GM12873 (cell line): Measurements from ENCODE around the gene APOM.

Source experiments
- TF ChIP-seq, protein P1 (sequence below): IDR thresholded peaks from 2 replicates; pipeline ENCODE4 v1.5.1; 2012; ENCODE audit warnings: low read depth, mild to moderate bottlenecking, moderate library complexity, low read length, control low read depth; ENCODE audit not compliant: insufficient read depth; ENCODE audit errors: missing control alignments

The APOM gene

DNA sequence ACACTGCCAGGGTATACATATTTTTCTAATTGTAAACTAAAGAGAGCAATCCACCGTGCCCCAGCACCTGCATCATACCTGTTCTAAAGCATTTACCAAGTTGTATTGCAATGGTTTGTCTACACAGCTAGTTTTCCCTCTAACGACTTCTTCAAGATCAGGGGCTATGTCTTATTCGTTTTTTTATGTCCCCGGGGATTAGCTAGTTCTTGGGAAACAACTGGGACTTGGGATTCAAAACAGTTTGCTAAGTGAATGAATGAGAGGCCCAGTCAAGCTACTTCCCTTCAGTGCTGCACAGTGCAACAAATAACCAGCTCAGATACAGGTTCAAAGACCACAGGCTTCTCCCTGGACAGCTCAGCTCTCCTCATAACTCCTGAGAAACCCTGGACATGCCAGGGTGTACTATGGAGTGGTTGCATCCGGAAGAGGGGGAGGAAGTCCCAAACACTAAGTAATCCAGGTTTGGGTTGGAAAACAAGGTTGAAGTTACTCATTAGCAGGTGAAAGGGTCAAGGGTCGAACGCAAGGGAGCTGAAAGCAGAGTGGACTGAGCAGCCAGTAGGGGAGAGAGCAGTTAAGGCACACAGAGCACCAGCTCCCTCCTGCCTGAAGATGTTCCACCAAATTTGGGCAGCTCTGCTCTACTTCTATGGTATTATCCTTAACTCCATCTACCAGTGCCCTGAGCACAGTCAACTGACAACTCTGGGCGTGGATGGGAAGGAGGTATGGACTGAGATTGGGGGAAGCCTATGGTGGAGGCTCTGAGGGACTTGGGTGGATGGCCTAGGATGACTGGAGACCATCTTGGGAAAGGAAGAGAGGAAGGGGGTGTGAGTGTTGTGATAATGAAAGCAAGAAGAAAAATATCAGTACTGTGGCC is at the start of gene APOM:
Gene APOM (plus strand): TSS at position 546 of the 889 bp plus-strand sequence. CDS start 73 bp downstream, at position 619.
- TF ChIP-seq, protein P1, sequence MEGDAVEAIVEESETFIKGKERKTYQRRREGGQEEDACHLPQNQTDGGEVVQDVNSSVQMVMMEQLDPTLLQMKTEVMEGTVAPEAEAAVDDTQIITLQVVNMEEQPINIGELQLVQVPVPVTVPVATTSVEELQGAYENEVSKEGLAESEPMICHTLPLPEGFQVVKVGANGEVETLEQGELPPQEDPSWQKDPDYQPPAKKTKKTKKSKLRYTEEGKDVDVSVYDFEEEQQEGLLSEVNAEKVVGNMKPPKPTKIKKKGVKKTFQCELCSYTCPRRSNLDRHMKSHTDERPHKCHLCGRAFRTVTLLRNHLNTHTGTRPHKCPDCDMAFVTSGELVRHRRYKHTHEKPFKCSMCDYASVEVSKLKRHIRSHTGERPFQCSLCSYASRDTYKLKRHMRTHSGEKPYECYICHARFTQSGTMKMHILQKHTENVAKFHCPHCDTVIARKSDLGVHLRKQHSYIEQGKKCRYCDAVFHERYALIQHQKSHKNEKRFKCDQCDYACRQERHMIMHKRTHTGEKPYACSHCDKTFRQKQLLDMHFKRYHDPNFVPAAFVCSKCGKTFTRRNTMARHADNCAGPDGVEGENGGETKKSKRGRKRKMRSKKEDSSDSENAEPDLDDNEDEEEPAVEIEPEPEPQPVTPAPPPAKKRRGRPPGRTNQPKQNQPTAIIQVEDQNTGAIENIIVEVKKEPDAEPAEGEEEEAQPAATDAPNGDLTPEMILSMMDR, result no peak

DNA sequence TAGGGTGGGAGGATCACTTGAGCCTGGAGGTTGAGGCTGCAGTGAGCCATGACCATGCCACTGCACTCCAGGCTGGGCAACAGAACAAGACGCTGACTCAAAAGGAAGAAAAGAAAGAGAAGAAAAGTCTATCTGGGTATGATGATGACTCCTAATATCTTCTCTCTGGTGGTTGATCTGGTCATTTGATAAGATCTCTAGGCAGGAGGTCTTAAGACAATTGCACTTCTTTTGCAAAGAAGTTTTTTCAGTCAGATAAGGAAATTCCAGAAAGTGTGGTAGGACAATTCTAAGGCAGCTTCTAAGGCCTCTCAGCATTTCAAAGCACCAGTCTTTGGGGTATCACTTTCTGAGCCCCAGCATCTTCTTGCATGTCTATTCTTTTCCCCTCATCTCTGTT is 48.4 kb upstream of the APOM start:
- TF ChIP-seq, protein P1, result no peak

DNA sequence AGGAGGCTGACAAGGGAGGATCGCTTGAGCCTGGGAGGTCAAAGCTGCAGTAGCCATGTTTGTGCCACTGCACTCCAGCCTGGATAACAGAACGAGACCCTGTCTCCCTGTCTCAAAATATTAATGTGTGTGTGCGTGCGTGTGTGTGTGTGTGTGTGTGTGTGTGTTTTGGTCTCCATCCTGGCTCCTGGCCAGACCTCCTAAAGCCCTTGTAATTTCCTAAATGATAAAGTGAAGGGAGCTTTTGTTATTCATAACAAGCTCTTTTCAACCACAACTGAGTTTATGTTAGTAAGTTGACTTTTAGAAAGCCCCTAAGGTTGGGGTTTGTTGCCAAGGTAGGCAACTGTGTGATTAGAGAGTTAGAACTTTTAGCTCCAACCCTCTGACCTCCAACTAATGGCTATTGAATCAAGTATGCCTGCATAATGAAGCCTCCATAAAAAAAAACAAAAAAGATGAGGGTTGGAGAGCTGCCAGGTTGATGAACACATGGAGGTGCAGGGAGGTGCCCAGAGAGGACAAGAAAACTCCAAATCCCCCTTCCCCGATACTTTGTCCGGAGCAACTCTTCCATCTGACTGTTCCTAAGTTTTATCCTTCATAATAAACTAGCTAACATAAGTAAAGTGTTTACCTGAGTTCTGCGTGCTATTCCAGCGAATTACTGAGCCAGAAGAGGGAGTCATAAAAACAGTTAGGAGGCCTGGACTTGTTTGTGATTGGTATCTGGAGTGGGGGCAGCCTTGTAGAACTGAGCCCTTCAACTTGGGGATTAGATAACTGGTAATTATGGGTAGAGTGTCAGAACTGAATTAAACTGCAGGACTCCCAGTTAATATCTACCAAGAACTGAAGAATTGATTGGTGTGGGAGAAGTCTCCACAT is 45.9 kb upstream of the APOM start:
- TF ChIP-seq, protein P1, result no peak

DNA sequence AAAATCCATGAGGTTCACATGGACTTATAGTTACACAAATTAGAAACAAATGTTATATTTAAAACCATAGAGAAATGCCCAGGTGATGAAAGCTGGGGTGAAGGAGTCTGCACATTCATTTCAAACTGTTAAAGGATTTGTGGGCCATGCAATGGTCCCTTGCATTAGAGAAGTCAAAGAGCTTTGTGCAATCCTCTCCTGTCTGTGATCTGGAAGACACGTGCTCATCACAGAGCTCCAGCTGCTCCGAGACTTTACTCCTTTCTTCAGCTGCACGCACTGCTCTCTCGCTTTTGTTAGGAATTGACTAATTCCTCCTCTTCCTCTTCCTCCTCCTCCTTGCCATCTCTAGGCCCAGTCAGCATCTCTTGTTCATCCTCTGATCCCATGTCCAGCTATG is 44.7 kb upstream of the APOM start:
- TF ChIP-seq, protein P1, result no peak

DNA sequence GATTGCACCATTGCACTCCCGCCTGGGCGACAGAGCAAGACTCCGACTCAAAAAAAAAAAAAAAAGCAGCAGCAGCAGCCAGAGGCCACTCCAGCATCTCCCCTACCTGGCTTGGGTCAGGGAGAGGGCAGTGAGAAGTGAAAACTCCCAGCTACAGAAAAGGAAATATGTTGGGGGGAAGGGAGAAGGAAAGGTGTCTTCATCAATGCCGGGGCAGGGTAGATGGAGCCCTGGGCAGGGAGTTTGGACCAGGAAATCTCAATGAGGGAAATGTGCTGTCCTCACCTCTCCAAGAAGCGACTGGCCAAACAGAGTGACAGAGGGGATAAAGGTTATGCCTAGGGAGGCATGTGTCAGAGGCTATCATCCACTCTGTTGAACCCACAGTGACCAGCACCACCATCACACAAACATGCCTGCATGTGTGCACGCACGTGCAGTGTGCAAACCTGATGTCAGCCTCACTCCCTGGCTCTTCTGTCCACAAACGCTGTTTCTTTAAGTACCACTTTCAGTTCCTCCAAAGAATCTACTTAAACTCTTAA is 41.5 kb upstream of the APOM start:
- TF ChIP-seq, protein P1, result no peak

DNA sequence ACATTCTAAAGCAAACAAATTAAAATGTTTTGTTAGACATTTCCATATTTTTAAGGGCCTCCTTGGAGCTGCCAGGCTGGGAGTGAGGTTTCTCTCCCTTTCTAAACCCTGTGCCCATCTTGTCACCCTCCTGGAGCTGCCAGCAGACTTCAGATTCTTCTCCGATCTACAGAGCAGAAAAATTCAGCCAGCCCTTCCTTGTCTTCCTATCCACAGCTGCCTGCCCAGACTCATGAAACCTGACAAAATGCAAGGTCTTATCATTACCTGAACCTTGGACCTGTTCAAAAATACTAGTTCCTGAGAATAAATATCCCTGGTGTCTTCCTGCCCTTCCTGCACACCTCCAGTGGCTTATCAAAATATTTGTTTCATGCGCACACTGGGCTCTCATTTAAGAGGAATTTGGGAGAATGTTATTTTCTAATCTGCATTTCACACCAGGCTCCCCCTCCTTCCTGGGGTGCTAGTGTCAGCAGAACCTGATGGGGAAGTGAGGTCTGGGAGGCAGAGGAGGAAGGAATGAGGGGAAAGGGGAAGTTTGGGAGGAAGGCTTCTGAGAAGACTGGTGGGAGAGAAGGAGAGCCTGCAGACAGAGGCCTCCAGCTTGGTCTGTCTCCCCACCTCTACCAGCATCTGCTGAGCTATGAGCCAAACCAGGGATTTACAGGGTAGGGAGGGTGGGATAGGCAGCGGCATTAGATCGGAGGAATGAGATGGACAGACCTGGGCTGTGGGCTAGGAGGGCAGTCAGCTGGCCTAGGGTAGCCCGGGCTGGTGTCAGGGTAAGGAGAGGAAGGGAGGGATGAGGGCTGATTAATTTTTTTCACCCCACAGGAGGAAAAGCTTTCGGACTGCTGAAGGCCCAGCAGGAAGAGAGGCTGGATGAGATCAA is 40.8 kb upstream of the APOM start, which contains the start of gene AIF1:
Gene AIF1 (plus strand): TSS at position 551 of the 895 bp plus-strand sequence. CDS start 96 bp downstream, at position 647.
- TF ChIP-seq, protein P1, result no peak
